Naive B cell (primary cell): ENCODE data around the gene KHK. TPM values are rescaled to one million over a fixed set of nuclear protein-coding genes. Genes with fewer than 3 reads are reported as not detected.

Experiments
- ATAC-seq, 2 donors: fragments of 150-1000 bp; cut with Tn5 transposase; 2 replicates each; pipeline ENCODE4 v1.10.0; 2021; ENCODE audit warnings: low read depth in 2 of 2, mild to moderate bottlenecking in 2 of 2, moderate library complexity in 2 of 2
- DNase-seq: peaks from one replicate; pipeline ENCODE4 v3.0.0; 2022
- H3K27ac Mint-ChIP-seq, 6 donors: one replicate each; pipeline ENCODE4 v1.8.0; 2020 to 2022; ENCODE audit warnings: mild to moderate bottlenecking in 6 of 6, mixed read lengths in 6 of 6, moderate library complexity in 5 of 6, inconsistent platforms in 2 of 6
- H3K27me3 Mint-ChIP-seq, 3 donors: one replicate each; pipeline ENCODE4 v1.8.0; 2021 to 2022; ENCODE audit warnings: mixed read lengths in 3 of 3, mild to moderate bottlenecking in 1 of 3
- H3K36me3 Mint-ChIP-seq, 2 donors: one replicate each; pipeline ENCODE4 v1.8.0; 2020 to 2022; ENCODE audit warnings: mixed read lengths in 2 of 2, inconsistent platforms in 1 of 2, mild to moderate bottlenecking in 1 of 2
- H3K4me1 Mint-ChIP-seq, 3 donors: one replicate each; pipeline ENCODE4 v1.8.0; 2020 to 2022; ENCODE audit warnings: mixed read lengths in 3 of 3, inconsistent platforms in 1 of 3, mild to moderate bottlenecking in 1 of 3, moderate library complexity in 1 of 3
- H3K4me3 Mint-ChIP-seq, 8 donors: one replicate each; pipeline ENCODE4 v1.8.0; 2020 to 2022; ENCODE audit warnings: mild to moderate bottlenecking in 8 of 8, mixed read lengths in 8 of 8, moderate library complexity in 8 of 8, inconsistent platforms in 2 of 8
- H3K9me3 Mint-ChIP-seq, 7 donors: one replicate each; pipeline ENCODE4 v1.8.0; 2020 to 2022; ENCODE audit warnings: mixed read lengths in 7 of 7, mild to moderate bottlenecking in 5 of 7, inconsistent platforms in 2 of 7, moderate library complexity in 1 of 7
- polyA plus RNA-seq, 6 donors: library from polyadenylated mRNA; unstranded; fragments of 300-500 nt; fragmentation: Illumina TruSeq; gene quantifications; one replicate each; pipeline ENCODE4 v1.2.3, GENCODE V29; 2021; ENCODE audit warnings: low read depth in 6 of 6

Gene KHK
- polyA plus RNA-seq, 6 donors from 2014 or later = 3.3 to 8.9 (median 5.6) TPM

- no peaks in the 10 kb centered on the region for H3K9me3 Mint-ChIP-seq
- H3K27ac Mint-ChIP-seq = no peak overlapping the region
- no peaks in the 10 kb centered on the region for H3K36me3 Mint-ChIP-seq
- H3K4me3 Mint-ChIP-seq = peak overlapping the region in 1 of 8 donors; percentile 37
- H3K4me1 Mint-ChIP-seq = peaks cover 40 to 54% (median 49%) of the 10 kb centered on the region in 3 donors
- H3K27me3 Mint-ChIP-seq = peaks cover 0 to 12% (median 0%) of the 10 kb centered on the region in 3 donors
- DNase-seq = no peak
- no peak for ATAC-seq
Measured at GRCh38 chr2:27079233-27080139, 7.1 kb upstream of the KHK start.

- Mint-ChIP-seq H3K4me3 (peak overlapping the region in 2 of 8 donors; percentile 37 to 50), H3K9me3 (no peaks in the 10 kb centered on the region), H3K4me1 (peaks cover 34 to 48% (median 42%) of the 10 kb centered on the region in 3 donors), H3K27me3 (peaks cover 0 to 12% (median 0%) of the 10 kb centered on the region in 3 donors), H3K27ac (peak overlapping the region in 3 of 6 donors; percentile 69 to 78 (median 72)), H3K36me3 (no peaks in the 10 kb centered on the region)
- DNase-seq (no peak), ATAC-seq (no peak)
Measured at GRCh38 chr2:27080140-27080469, 6.5 kb upstream of the KHK start.

GRCh38 chr2:27080603-27080936, 6.0 kb upstream of the KHK start:
- DNase-seq = no peak
- Mint-ChIP-seq H3K27ac (peak overlapping the region in 2 of 6 donors; percentile 81 to 92), H3K27me3 (peaks cover 0 to 12% (median 0%) of the 10 kb centered on the region in 3 donors), H3K4me1 (peaks cover 33 to 43% (median 38%) of the 10 kb centered on the region in 3 donors), H3K4me3 (peak overlapping the region in 3 of 8 donors; percentile 54 to 86 (median 83)), H3K9me3 (no peaks in the 10 kb centered on the region), H3K36me3 (no peaks in the 10 kb centered on the region)
- ATAC-seq = no peak

GRCh38 chr2:27081984-27082772, 4.4 kb upstream of the KHK start:
- Mint-ChIP-seq H3K27me3 (peaks cover 0 to 12% (median 0%) of the 10 kb centered on the region in 3 donors), H3K4me3 (peak overlapping the region in 3 of 8 donors; percentile 83 to 86 (median 84)), H3K9me3 (no peaks in the 10 kb centered on the region), H3K27ac (peak overlapping the region in 2 of 6 donors; percentile 93 to 95), H3K4me1 (peaks cover 25 to 42% (median 33%) of the 10 kb centered on the region in 3 donors), H3K36me3 (no peaks in the 10 kb centered on the region)
- no peak for DNase-seq
- no peak for ATAC-seq

- peaks cover 0 to 12% (median 0%) of the 10 kb centered on the region in 3 donors for H3K27me3 Mint-ChIP-seq
- H3K4me3 Mint-ChIP-seq = peak overlapping the region in 1 of 8 donors; percentile 29
- H3K36me3 Mint-ChIP-seq = no peaks in the 10 kb centered on the region
- no peak for ATAC-seq
- no peak for DNase-seq
- peaks cover 21 to 37% (median 27%) of the 10 kb centered on the region in 3 donors for H3K4me1 Mint-ChIP-seq
- H3K9me3 Mint-ChIP-seq = no peaks in the 10 kb centered on the region
- no peak overlapping the region for H3K27ac Mint-ChIP-seq
Measured at GRCh38 chr2:27082773-27083409, 3.7 kb upstream of the KHK start.

- H3K27me3 Mint-ChIP-seq = peaks cover 0 to 8% (median 0%) of the 10 kb centered on the region in 3 donors
- DNase-seq (no peak), ATAC-seq (no peak)
- H3K27ac Mint-ChIP-seq = peak overlapping the region in 1 of 6 donors; percentile 67
- no peaks in the 10 kb centered on the region for H3K36me3 Mint-ChIP-seq
- no peaks in the 10 kb centered on the region for H3K9me3 Mint-ChIP-seq
- H3K4me1 Mint-ChIP-seq = peaks cover 23 to 30% (median 23%) of the 10 kb centered on the region in 3 donors
- H3K4me3 Mint-ChIP-seq = peak overlapping the region in 2 of 8 donors; percentile 36 to 84
Measured at GRCh38 chr2:27083410-27084296, 2.9 kb upstream of the KHK start.

GRCh38 chr2:27084297-27085061, 2.1 kb upstream of the KHK start:
- no peak overlapping the region for H3K27ac Mint-ChIP-seq
- ATAC-seq = no peak
- peaks cover 22 to 30% (median 23%) of the 10 kb centered on the region in 3 donors for H3K4me1 Mint-ChIP-seq

GRCh38 chr2:27085062-27085672, 1.4 kb upstream of the KHK start:
- ATAC-seq = no peak
- H3K27me3 Mint-ChIP-seq = peaks cover 0 to under 1% (median 0%) of the 10 kb centered on the region in 3 donors
- no peaks in the 10 kb centered on the region for H3K9me3 Mint-ChIP-seq
- peaks cover 19 to 25% (median 23%) of the 10 kb centered on the region in 3 donors for H3K4me1 Mint-ChIP-seq
- DNase-seq = no peak
- peak overlapping the region in 4 of 6 donors; percentile 39 to 73 (median 65) for H3K27ac Mint-ChIP-seq
- H3K4me3 Mint-ChIP-seq = peak overlapping the region; percentile 72 to 90 (median 82)
- no peaks in the 10 kb centered on the region for H3K36me3 Mint-ChIP-seq

More at GRCh38 chr2:27084297-27085061, 2.1 kb upstream of the KHK start:
- Mint-ChIP-seq H3K27me3 (peaks cover 0 to 6% (median 0%) of the 10 kb centered on the region in 3 donors), H3K36me3 (no peaks in the 10 kb centered on the region), H3K4me3 (peak overlapping the region in 7 of 8 donors; percentile 27 to 90 (median 81)), H3K9me3 (no peaks in the 10 kb centered on the region)
- no peak for DNase-seq

- ATAC-seq (no peak), DNase-seq (no peak)
- H3K4me3 Mint-ChIP-seq = peak overlapping the region; percentile 72 to 90 (median 82)
- peaks cover 18 to 23% (median 21%) of the 10 kb centered on the region in 3 donors for H3K4me1 Mint-ChIP-seq
- no peaks in the 10 kb centered on the region for H3K9me3 Mint-ChIP-seq
- no peaks in the 10 kb centered on the region for H3K36me3 Mint-ChIP-seq
- H3K27me3 Mint-ChIP-seq = no peaks in the 10 kb centered on the region
- peak overlapping the region in 4 of 6 donors; percentile 38 to 79 (median 56) for H3K27ac Mint-ChIP-seq
Measured at GRCh38 chr2:27085673-27086089, 891 bp upstream of the KHK start.

GRCh38 chr2:27086090-27086723, 365 bp upstream of the KHK start:
- peak overlapping the region; percentile 81 to 92 (median 87) for H3K4me3 Mint-ChIP-seq
- no peaks in the 10 kb centered on the region for H3K9me3 Mint-ChIP-seq
- peak overlapping the region; percentile 67 to 92 (median 84) for H3K27ac Mint-ChIP-seq
- H3K27me3 Mint-ChIP-seq = no peaks in the 10 kb centered on the region
- ATAC-seq (peak; percentile 91 to 92), DNase-seq (peak; percentile 99)
- H3K4me1 Mint-ChIP-seq = peaks cover 12 to 18% (median 16%) of the 10 kb centered on the region in 3 donors
- no peaks in the 10 kb centered on the region for H3K36me3 Mint-ChIP-seq

GRCh38 chr2:27087823-27088410, 1.3 kb downstream of the KHK start:
- no peaks in the 10 kb centered on the region for H3K36me3 Mint-ChIP-seq
- H3K27me3 Mint-ChIP-seq = no peaks in the 10 kb centered on the region
- H3K9me3 Mint-ChIP-seq = no peaks in the 10 kb centered on the region
- no peak for DNase-seq
- H3K4me3 Mint-ChIP-seq = peak overlapping the region in 6 of 8 donors; percentile 56 to 88 (median 82)
- peaks cover 6 to 12% (median 10%) of the 10 kb centered on the region in 3 donors for H3K4me1 Mint-ChIP-seq
- H3K27ac Mint-ChIP-seq = no peak overlapping the region
- ATAC-seq = no peak
